HepG2 (cell line): ENCODE data around the gene ARFGAP3. TPM values are rescaled to one million over a fixed set of nuclear protein-coding genes. Genes with fewer than 3 reads are reported as not detected.

Source experiments
- FOXM1 ChIP-seq: sonication (generic); formaldehyde crosslinking; IDR thresholded peaks from 2 replicates; pipeline ENCODE4 v1.5.0; 2020; ENCODE audit warnings: missing genetic modification reagents
- HOXA5 ChIP-seq: sonication (generic); formaldehyde crosslinking; IDR thresholded peaks from 2 replicates; pipeline ENCODE4 v1.4.0; 2020; ENCODE audit warnings: missing genetic modification reagents
- JDP2 ChIP-seq: sonication (generic); formaldehyde crosslinking; IDR thresholded peaks from 2 replicates; pipeline ENCODE4 v1.8.1; 2022; ENCODE audit warnings: missing genetic modification reagents, borderline replicate concordance
- MATR3 ChIP-seq: sonication (generic); formaldehyde crosslinking; IDR thresholded peaks from 2 replicates; pipeline ENCODE4 v1.4.0; 2020; ENCODE audit warnings: missing genetic modification reagents
- MXD4 ChIP-seq: IDR thresholded peaks from 2 replicates; pipeline ENCODE4 v1.6.1; 2016; ENCODE audit warnings: mild to moderate bottlenecking, missing biosample characterization, missing genetic modification reagents
- REXO4 ChIP-seq: sonication (generic); formaldehyde crosslinking; IDR thresholded peaks from 2 replicates; pipeline ENCODE4 v1.8.0; 2022; ENCODE audit warnings: missing genetic modification reagents, mild to moderate bottlenecking, borderline replicate concordance
- SETDB1 ChIP-seq: sonication (generic); formaldehyde crosslinking; IDR thresholded peaks from 2 replicates; pipeline ENCODE4 v1.5.1; 2020; ENCODE audit warnings: missing genetic modification reagents, mild to moderate bottlenecking, borderline replicate concordance
- SNAPC2 ChIP-seq: sonication (generic); formaldehyde crosslinking; IDR thresholded peaks from 2 replicates; pipeline ENCODE4 v1.8.1; 2022; ENCODE audit warnings: mild to moderate bottlenecking, missing genetic modification reagents
- TBL1XR1 ChIP-seq: fragments of 150-350 bp; IDR thresholded peaks from 2 replicates; pipeline ENCODE4 v1.6.1; 2014; ENCODE audit warnings: borderline replicate concordance, low read length; ENCODE audit not compliant: partially characterized antibody
- TRIM24 ChIP-seq: sonication (generic); formaldehyde crosslinking; IDR thresholded peaks from 2 replicates; pipeline ENCODE4 v1.8.0; 2022; ENCODE audit warnings: mild to moderate bottlenecking, missing genetic modification reagents
- ZNF652 ChIP-seq: IDR thresholded peaks from 2 replicates; pipeline ENCODE4 v1.6.1; 2016; ENCODE audit warnings: low read depth, borderline replicate concordance
- ZNF746 ChIP-seq: sonication (generic); formaldehyde crosslinking; IDR thresholded peaks from 2 replicates; pipeline ENCODE4 v1.8.0; 2022; ENCODE audit warnings: mild to moderate bottlenecking, missing genetic modification reagents
- ZNF766 ChIP-seq: sonication (generic); formaldehyde crosslinking; IDR thresholded peaks from 2 replicates; pipeline ENCODE4 v1.5.0; 2020; ENCODE audit warnings: missing genetic modification reagents, borderline replicate concordance
- ZNF879 ChIP-seq: sonication (generic); formaldehyde crosslinking; IDR thresholded peaks from 2 replicates; pipeline ENCODE4 v1.8.1; 2023; ENCODE audit warnings: missing genetic modification reagents
- polyA plus RNA-seq, 8 experiments: library from polyadenylated mRNA; depleted of rRNA in 3 of 8; stranded (reverse) in 7 of 8; unstranded in 1 of 8; fragments of >200 nt; fragmentation: Illumina TruSeq in 4 of 8; extraction: Trizol in 4 of 8; gene quantifications; 2 replicates each; pipeline versions ENCODE4 v1.2.1 to v1.2.3, GENCODE V29; 2011 to 2016; ENCODE audit warnings: low read depth in 4 of 8, missing spikeins in 1 of 8, mixed read lengths in 1 of 8; ENCODE audit not compliant: insufficient read depth in 1 of 8
- total RNA-seq, 5 experiments: library from RNA; depleted of rRNA; stranded (reverse); fragments of >200 nt; fragmentation: Illumina TruSeq; extraction: Trizol; gene quantifications; 2 replicates each; pipeline ENCODE4 v1.2.3, GENCODE V29; 2016; ENCODE audit warnings: low read depth in 1 of 5
- TF ChIP-seq, protein P1 (sequence below): sonication (generic); formaldehyde crosslinking; IDR thresholded peaks from 2 replicates; pipeline ENCODE4 v1.5.0; 2020; ENCODE audit warnings: mild to moderate bottlenecking, missing genetic modification reagents, borderline replicate concordance
- TF ChIP-seq, protein P2 (sequence below): sonication (generic); formaldehyde crosslinking; IDR thresholded peaks from 2 replicates; pipeline ENCODE4 v1.5.0; 2020; ENCODE audit warnings: mild to moderate bottlenecking, missing genetic modification reagents
- TF ChIP-seq, protein P3 (sequence below): sonication (generic); formaldehyde crosslinking; conservative IDR thresholded peaks from 2 replicates; pipeline ENCODE4 v1.4.0; 2020; ENCODE audit warnings: mild to moderate bottlenecking, missing genetic modification reagents, moderate library complexity

The ARFGAP3 gene
- total and polyA plus RNA-seq, 2 of the 13 experiments (the other 11 are each of a cell fraction or from before 2014, with no cell fraction given): 41.7 to 61.6 TPM

DNA sequence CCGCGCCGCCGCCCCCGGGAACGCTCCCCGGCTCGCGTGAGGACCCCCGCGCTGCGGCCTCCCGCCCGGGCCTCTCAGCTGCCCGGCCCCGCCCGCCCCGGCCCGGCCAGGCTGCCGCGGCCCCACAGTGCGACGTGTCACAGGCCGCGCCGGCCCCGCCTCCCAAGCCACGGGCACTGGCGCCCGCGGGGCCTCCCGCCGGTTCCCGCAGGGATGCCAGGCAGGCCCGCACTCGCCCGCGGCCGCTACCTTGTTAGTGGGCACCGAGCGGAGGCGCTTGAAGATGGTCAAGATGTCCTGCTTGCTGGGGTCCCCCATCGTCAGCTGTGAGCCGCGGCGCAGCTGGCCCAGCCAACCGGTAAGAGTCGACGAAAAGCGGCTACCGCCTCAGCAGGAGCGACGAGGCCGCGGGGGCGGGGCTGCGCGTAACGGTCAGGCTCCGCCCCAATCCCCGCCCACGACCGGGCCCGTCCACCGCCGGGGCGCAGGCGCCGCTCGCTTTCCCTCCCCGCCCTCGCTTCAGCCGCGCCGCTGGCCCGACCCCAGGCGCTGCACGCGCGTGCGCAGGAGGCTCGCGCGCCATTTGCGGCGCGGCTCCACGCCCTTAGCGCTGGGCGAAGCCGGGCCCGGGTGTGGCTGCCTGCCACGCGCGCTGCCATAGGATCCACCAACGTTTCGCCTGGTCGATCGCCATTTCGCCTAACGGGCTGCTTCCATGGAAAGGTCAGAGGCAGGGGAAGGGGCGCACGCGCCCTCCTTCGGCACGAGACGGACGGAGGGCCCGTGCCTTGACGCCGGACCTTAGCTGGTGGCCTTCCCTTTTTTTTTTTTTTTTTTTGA lies at the start of gene ARFGAP3 (continued):
- TF ChIP-seq ZNF879 (CRISPR knock-in tag): peak; percentile 88; the same call in 1 of the 2 replicates
- TF ChIP-seq HOXA5 (CRISPR knock-in tag): peak; percentile 47; the same call in 1 of the 2 replicates
- TF ChIP-seq MATR3 (CRISPR knock-in tag): no peak
- TF ChIP-seq REXO4 (CRISPR knock-in tag): 0 out of 2 replicates have a peak, but pooled peaks have one; percentile 24
- no peak for TF ChIP-seq SNAPC2 (CRISPR knock-in tag)
- TF ChIP-seq, protein P1, sequence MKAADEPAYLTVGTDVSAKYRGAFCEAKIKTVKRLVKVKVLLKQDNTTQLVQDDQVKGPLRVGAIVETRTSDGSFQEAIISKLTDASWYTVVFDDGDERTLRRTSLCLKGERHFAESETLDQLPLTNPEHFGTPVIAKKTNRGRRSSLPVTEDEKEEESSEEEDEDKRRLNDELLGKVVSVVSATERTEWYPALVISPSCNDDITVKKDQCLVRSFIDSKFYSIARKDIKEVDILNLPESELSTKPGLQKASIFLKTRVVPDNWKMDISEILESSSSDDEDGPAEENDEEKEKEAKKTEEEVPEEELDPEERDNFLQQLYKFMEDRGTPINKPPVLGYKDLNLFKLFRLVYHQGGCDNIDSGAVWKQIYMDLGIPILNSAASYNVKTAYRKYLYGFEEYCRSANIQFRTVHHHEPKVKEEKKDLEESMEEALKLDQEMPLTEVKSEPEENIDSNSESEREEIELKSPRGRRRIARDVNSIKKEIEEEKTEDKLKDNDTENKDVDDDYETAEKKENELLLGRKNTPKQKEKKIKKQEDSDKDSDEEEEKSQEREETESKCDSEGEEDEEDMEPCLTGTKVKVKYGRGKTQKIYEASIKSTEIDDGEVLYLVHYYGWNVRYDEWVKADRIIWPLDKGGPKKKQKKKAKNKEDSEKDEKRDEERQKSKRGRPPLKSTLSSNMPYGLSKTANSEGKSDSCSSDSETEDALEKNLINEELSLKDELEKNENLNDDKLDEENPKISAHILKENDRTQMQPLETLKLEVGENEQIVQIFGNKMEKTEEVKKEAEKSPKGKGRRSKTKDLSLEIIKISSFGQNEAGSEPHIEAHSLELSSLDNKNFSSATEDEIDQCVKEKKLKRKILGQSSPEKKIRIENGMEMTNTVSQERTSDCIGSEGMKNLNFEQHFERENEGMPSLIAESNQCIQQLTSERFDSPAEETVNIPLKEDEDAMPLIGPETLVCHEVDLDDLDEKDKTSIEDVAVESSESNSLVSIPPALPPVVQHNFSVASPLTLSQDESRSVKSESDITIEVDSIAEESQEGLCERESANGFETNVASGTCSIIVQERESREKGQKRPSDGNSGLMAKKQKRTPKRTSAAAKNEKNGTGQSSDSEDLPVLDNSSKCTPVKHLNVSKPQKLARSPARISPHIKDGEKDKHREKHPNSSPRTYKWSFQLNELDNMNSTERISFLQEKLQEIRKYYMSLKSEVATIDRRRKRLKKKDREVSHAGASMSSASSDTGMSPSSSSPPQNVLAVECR: peak; percentile 86
- peak; percentile 93 for TF ChIP-seq MXD4 (CRISPR knock-in tag)
- peak; percentile 97 for TF ChIP-seq ZNF766 (CRISPR knock-in tag)
- TF ChIP-seq TBL1XR1: no peak
- TF ChIP-seq, protein P2, sequence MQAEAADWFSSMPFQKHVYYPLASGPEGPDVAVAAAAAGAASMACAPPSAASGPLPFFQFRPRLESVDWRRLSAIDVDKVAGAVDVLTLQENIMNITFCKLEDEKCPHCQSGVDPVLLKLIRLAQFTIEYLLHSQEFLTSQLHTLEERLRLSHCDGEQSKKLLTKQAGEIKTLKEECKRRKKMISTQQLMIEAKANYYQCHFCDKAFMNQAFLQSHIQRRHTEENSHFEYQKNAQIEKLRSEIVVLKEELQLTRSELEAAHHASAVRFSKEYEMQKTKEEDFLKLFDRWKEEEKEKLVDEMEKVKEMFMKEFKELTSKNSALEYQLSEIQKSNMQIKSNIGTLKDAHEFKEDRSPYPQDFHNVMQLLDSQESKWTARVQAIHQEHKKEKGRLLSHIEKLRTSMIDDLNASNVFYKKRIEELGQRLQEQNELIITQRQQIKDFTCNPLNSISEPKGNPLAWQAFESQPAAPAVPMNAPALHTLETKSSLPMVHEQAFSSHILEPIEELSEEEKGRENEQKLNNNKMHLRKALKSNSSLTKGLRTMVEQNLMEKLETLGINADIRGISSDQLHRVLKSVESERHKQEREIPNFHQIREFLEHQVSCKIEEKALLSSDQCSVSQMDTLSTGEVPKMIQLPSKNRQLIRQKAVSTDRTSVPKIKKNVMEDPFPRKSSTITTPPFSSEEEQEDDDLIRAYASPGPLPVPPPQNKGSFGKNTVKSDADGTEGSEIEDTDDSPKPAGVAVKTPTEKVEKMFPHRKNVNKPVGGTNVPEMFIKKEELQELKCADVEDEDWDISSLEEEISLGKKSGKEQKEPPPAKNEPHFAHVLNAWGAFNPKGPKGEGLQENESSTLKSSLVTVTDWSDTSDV (CRISPR knock-in tag): peak; percentile 83; the same call in 1 of the 2 replicates
- peak; percentile 90; the same call in 1 of the 2 replicates for TF ChIP-seq JDP2
- TF ChIP-seq ZNF652: no peak
- TF ChIP-seq TRIM24 (CRISPR knock-in tag): no peak
- TF ChIP-seq SETDB1 (CRISPR knock-in tag): no peak
- TF ChIP-seq, protein P3, sequence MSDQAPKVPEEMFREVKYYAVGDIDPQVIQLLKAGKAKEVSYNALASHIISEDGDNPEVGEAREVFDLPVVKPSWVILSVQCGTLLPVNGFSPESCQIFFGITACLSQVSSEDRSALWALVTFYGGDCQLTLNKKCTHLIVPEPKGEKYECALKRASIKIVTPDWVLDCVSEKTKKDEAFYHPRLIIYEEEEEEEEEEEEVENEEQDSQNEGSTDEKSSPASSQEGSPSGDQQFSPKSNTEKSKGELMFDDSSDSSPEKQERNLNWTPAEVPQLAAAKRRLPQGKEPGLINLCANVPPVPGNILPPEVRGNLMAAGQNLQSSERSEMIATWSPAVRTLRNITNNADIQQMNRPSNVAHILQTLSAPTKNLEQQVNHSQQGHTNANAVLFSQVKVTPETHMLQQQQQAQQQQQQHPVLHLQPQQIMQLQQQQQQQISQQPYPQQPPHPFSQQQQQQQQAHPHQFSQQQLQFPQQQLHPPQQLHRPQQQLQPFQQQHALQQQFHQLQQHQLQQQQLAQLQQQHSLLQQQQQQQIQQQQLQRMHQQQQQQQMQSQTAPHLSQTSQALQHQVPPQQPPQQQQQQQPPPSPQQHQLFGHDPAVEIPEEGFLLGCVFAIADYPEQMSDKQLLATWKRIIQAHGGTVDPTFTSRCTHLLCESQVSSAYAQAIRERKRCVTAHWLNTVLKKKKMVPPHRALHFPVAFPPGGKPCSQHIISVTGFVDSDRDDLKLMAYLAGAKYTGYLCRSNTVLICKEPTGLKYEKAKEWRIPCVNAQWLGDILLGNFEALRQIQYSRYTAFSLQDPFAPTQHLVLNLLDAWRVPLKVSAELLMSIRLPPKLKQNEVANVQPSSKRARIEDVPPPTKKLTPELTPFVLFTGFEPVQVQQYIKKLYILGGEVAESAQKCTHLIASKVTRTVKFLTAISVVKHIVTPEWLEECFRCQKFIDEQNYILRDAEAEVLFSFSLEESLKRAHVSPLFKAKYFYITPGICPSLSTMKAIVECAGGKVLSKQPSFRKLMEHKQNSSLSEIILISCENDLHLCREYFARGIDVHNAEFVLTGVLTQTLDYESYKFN (CRISPR knock-in tag): 0 out of 2 replicates have a peak, but pooled peaks have one; percentile 14
- no peak for TF ChIP-seq FOXM1 (CRISPR knock-in tag)
- TF ChIP-seq ZNF746 (CRISPR knock-in tag): peak; percentile 39; the same call in 1 of the 2 replicates
